NCI-H187 (cell line): ENCODE data around the gene TMPRSS4.

Source experiments
- DNase-seq, 2 experiments: peaks; one replicate each; lab custom pipeline; 2025; lab: John Stamatoyannopoulos, UW

Gene TMPRSS4

DNA sequence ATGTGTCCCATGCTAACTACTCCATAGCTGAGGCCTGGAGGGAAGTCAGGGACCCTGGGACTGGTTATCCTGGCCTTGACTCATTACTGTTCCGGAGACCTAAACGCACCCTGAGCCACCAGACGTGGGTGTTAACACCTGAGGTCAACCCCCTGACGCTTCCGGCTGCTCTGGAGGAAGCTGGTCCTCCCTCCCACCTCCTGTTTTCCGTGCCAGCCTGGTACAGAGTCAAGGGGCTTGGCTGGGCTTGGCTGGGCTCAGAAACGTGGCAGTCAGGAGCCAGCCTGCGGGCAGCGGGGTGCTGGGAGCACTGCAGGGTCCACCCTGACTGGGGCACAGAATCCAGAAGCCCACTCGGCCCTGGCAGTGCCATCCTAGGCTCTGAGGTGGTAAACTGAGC lies 2.6 kb downstream of the TMPRSS4 start:
- DNase-seq, result no peak

GRCh38 chr11:118080296-118080695 lies 3.4 kb downstream of the TMPRSS4 start:
- DNase-seq, result no peak

DNA sequence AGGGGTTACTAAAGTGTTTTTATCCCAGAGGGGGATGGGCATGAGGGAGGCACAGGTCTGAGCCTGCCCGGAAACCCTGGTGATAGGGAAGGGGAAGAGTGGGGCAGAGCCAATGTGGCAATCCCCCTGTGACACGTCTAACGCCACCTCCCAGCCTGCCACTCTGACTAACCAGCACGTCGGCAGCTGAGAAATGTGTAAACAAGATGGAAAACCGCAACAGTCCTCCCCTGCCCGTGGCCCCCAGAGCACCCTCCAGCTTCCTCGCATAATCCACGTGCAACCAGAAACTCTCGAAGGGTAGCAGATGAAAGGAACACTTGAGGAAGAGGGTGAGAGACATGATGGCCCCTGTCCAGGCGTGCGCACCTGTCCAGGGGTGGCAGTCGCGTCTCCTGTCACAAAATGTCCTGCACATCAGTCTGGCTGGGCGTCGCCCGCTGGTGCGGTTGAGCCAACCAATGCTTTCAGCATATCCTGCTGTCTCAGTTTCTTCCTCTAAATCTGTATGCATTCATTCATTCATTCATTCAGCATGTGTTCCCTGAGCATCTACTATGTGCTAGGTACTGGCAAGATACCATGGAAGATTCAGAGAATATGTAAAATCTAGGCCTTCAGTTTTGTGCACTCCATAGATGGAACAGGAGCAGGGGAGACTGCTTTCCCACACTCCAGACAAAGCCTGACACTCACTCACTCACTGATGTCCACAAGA lies 4.5 kb downstream of the TMPRSS4 start:
- no peak for DNase-seq

GRCh38 chr11:118082880-118083552 lies 6.1 kb downstream of the TMPRSS4 start:
- no peak for DNase-seq

DNA sequence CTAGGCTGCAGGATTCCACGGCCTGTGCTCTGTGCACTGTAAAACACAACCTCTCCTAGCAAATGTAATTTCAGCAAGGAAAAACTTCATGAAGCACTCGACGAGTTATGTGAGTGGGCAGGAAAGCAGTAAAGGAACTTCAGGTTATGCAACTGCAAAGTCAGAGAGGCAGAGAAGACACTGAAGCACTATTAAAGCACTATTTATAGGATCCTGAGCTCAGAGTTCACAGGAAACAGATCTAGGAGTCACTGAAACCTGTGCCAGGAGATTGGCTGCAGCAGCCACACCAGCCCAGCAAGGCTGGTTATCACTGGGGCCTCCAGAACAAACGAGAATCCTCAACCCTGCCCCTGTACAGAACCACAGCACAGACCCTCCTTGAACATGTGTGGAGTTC lies 7.4 kb downstream of the TMPRSS4 start:
- no peak for DNase-seq

DNA sequence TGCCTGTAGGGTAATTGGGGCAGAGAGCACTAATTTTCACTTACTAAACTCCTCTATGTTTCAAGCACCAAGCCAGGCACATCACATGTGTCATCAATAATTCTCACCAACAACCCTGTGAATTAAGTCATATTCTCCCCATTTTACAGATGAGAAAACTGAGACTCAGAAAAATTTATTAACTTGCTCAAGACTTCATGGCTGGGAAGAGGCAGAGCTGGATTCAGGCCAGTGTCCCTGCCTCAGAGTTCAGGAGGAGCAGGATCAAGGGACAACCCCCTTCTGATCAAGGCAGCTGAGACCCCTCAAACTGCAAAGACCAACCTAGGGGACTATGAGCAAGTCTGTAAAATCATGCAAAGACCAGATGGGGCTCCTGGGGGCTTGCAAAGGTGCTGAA lies 7.8 kb downstream of the TMPRSS4 start:
- DNase-seq, result no peak

- peak in 1 of 2 experiments; percentile 10 for DNase-seq
Measured at GRCh38 chr11:118086913-118087768, 10.3 kb downstream of the TMPRSS4 start, which contains the start of gene SMIM35. Gene SMIM35, minus strand, starts transcription at chr11:118086963. Its CDS starts 206 bp downstream, at chr11:118086757.

DNA sequence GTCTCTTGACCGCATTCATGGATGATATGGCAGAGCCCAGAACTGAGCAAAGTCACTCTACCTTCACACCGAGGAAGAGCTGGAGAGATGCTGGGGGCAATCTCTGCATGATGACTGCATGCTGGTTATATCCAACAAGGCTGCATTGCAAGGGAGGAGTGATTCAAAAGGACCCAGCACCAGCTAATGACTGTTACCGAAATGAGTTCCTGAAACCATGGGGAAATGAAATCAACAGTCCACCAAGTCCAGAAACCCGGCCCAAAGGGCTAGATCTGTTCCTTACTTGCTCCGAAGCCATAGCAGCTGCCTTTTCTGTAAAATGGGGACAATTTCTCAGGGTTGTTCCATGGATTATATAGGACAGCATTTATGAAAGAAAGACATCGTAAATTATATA lies 11.1 kb downstream of the TMPRSS4 start:
- DNase-seq, result no peak

DNA sequence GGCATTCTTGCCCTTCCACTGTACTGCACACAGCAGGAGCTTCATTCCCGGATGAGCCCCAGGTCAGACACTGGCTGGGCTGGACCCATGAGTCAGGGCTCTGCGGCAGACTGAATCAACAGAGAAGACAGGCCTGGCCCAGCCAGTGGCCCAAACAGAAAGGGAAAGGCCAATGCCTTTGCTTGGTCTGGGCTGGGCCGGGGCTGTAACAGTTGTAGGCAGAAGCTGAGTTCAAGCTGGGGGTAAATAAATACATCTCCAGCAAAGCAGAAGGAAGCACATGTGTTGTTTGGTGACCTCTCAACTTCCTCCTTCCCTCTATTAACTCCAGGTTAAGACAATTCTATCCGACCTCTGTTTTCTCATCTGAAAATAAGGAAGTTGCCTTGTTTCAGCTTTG lies 11.7 kb downstream of the TMPRSS4 start:
- DNase-seq, result no peak

DNA sequence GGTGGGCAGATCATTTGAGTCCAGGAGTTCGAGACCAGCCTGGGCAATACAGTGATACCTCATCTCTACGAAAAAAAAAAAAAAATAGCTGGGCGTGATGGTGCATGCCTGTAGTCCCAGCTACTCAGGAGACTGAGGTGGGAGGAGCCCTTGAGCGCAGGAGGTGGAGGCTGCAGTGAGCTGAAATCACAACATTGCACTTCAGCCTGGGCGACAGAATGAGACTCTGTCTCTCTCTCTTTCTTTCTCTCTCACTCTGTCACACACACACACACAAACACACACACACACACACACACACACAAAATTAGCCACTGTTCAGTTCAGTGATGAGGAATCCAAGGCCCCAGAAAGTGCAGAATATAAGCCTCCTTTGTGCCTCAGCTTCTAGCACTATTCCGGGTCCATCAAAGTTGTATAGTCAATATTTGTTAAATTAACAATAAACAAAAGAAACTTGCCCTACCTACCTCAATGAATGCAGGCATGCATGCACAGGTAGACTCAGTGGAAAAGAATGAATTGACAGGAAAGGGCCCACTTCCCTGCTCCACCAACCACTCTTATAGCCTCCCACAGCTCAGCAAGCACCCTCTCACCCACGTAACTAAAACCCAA lies 13.8 kb downstream of the TMPRSS4 start:
- DNase-seq, result no peak

- no peak for DNase-seq
Measured at GRCh38 chr11:118091690-118092089, 14.8 kb downstream of the TMPRSS4 start.

GRCh38 chr11:118092907-118093571 lies 16.2 kb downstream of the TMPRSS4 start:
- DNase-seq, result no peak

DNA sequence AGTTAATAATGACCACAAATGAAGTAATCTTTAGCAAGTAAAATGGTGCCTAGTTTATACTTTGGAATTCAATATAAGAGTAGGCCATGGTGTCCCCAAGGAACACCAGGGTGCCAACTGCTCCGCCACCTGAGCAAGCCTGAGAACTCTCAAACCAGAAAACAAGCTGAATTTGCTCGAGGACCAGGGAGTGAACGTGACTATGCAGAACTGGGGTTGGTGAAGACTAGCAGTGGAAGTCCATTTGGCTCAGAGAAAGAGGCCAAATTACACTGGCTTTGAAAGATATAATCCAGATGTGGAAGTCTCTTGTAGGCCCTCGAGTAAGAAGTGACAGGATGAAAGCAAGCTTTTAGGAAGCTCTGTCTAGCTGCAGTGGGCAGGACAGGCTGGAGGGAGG lies 18.6 kb downstream of the TMPRSS4 start:
- DNase-seq, result no peak

DNA sequence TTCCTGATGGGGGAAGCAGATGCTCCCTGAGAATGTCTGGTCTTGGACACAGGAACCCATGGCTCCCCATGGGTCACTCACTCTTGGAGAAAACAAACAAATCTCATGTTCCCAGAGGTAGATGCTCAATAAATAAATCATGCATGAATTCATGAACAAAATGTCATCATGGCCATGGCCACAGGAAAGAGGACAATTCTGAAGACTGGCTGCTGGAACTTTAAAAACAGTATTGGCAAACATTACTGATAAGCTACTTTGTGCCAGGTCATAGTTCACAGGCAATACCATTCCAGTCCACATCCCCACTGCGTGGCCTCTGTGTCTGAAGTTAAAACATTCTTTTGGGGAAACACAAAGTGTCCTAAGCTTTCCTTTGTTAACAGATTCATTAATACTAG lies 19.1 kb downstream of the TMPRSS4 start:
- DNase-seq, result no peak

DNA sequence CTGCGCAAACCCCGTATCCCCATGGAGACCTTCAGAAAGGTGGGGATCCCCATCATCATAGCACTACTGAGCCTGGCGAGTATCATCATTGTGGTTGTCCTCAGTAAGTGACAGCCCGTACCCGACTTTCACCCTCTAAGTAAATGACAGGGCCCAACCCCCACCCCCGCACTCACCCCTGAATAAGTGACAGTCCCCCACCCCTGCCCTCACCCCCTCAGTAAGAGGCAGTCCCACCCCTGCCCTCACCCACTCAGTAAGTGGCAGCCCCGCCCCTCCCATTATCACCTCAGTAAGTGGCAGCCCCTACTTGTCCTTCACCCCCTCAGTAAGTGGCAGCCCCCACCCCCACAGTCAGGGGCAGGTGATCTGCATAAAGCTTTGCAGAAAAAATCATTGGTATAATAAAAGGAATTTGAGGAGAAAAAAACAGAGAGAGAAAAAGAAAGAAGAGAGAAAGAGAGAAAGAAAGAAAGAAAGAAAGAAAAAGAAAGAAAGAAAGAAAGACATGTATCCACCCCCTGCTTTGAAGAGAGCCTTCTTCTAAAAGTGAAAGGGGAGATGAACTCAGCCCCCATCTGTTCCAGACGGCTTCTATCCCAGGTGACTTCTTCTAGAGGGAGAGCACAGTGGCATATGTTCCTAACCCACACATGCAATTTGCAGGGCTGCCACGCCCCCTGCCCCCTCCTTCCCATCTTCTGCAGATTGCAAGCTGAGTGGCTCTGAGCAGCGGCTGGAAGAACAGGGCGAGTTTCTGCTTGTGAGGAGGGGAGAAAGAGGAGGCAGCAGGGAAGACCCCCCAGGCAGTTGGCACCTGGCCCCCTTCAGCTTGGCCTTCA lies 22.3 kb downstream of the TMPRSS4 start:
- peak in 1 of 2 experiments; percentile 59 for DNase-seq

DNA sequence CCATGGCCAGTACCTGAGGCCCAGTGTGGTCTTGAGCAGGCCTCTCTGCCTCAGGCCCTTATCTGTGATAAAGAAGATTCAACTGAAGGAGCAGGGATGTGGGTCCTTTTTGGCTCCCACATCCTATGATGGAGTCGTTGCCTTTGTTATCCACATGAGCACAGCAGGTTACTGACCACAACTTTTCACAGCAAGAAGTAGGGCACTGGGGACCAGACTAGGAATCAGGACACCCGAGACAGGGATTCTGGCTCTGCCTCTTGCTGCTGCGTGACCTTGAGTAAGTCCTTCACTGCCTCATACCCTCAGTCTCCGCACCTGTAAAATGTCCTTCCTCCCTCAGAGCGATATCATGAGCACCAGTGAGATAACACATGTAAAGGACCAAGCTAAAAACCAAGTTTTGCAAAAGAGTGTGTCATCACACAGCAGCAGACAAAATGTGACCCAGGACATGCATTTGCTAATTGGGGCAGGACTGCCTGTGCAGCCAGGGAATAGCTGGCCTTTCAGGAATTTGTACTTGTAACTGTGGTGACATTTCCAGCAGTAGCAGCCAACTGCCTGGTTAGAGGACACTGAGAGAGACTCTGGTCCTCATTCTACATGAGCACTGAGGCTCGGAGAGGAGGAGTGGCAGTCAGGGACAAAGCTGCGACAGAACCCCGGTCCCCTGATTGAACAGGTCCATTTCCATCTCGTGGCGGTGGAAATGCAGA lies 23.1 kb downstream of the TMPRSS4 start:
- no peak for DNase-seq

DNA sequence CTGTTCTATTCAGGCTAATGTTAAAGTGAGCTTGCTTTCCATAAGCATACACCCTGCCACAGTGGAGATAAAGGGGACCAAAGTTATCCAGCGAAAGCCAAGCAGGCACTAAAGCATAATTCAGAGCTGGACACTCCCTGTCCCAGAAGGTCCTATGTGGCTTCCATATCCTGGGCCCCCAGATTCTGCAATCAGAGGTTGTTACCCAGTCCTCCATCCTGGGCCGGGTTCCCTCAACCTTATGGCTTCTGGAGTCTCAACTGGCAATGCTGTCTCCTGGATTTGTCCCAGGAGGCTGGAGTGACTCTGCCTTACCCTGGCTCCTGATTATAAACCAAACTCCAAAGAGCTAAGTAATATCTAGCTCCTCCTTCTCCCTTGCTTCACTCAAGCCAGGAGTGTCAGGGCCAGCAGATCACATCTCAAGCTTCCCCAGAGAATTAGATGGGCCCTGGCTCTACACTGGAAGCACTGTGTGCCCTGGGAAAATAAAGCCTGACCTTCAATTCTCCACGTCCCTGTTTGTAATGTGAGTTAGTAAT lies 23.9 kb downstream of the TMPRSS4 start:
- DNase-seq, result no peak

GRCh38 chr11:118102721-118103261 lies 25.9 kb downstream of the TMPRSS4 start:
- DNase-seq, result no peak

DNA sequence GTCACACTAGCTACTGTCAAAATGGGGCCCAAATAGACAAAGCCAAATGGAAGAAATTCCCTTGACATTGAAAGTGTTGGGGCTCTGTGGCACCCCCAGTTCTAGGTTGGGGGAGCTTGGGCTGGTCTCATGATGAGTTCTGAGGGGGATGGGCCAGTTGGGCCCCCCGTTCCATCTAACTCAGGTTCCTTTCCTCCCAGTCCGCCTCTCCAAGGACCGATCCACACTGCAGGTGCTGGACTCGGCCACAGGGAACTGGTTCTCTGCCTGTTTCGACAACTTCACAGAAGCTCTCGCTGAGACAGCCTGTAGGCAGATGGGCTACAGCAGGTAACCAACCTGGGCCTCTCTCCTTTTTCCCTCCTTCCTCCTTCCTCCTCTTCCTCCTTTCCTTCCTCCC lies 27.6 kb downstream of the TMPRSS4 start:
- no peak for DNase-seq
